SK-N-SH treated with all-trans-retinoic acid at 6 μM for 48 hours (cell line): Measurements from ENCODE around the gene CSF3R.

Source experiments
- ARNTL ChIP-seq: fragments of 450-650 bp; formaldehyde crosslinking; IDR thresholded peaks from 2 replicates; pipeline ENCODE4 v1.5.0; 2020; ENCODE audit warnings: low read depth, mild to moderate bottlenecking, moderate library complexity, borderline replicate concordance
- ESRRG ChIP-seq: fragments of 250-450 bp; sonication (Bioruptor Pico); IDR thresholded peaks from 2 replicates; pipeline ENCODE4 v1.6.1; 2021; ENCODE audit warnings: mild to moderate bottlenecking
- OSR1 ChIP-seq: fragments of 250-450 bp; sonication (Bioruptor Pico); IDR thresholded peaks from 2 replicates; pipeline ENCODE4 v1.8.0; 2022; ENCODE audit warnings: moderate library complexity, mild to moderate bottlenecking, inconsistent platforms
- PPARA ChIP-seq: fragments of 250-450 bp; sonication (Bioruptor Pico); IDR thresholded peaks from 2 replicates; pipeline ENCODE4 v1.5.0; 2020; ENCODE audit warnings: mild to moderate bottlenecking, borderline replicate concordance
- RARB ChIP-seq: fragments of 250-450 bp; sonication (Bioruptor Pico); IDR thresholded peaks from 2 replicates; pipeline ENCODE4 v1.8.0; 2021; ENCODE audit warnings: mild to moderate bottlenecking, moderate library complexity
- ZFP3 ChIP-seq: fragments of 250-450 bp; sonication (Bioruptor Pico); IDR thresholded peaks from 2 replicates; pipeline ENCODE4 v1.5.0; 2020; ENCODE audit warnings: mild to moderate bottlenecking, moderate library complexity
- ZFP30 ChIP-seq: fragments of 450-650 bp; formaldehyde crosslinking; IDR thresholded peaks from 2 replicates; pipeline ENCODE4 v1.5.0; 2022; ENCODE audit warnings: mild to moderate bottlenecking, moderate library complexity
- ZNF565 ChIP-seq: fragments of 450-650 bp; formaldehyde crosslinking; conservative IDR thresholded peaks from 2 replicates; pipeline ENCODE4 v1.5.0; 2020; ENCODE audit warnings: low read depth, mild to moderate bottlenecking, moderate library complexity
- ZNF8 ChIP-seq: fragments of 450-650 bp; formaldehyde crosslinking; IDR thresholded peaks from 2 replicates; pipeline ENCODE4 v1.5.0; 2020; ENCODE audit warnings: mild to moderate bottlenecking, moderate library complexity
- TF ChIP-seq, protein P1 (sequence below): fragments of 250-450 bp; sonication (Bioruptor Pico); IDR thresholded peaks from 2 replicates; pipeline ENCODE4 v1.8.0; 2020; ENCODE audit warnings: mild to moderate bottlenecking, moderate library complexity, borderline replicate concordance

- no peak for TF ChIP-seq ZFP30
- TF ChIP-seq, protein P1, sequence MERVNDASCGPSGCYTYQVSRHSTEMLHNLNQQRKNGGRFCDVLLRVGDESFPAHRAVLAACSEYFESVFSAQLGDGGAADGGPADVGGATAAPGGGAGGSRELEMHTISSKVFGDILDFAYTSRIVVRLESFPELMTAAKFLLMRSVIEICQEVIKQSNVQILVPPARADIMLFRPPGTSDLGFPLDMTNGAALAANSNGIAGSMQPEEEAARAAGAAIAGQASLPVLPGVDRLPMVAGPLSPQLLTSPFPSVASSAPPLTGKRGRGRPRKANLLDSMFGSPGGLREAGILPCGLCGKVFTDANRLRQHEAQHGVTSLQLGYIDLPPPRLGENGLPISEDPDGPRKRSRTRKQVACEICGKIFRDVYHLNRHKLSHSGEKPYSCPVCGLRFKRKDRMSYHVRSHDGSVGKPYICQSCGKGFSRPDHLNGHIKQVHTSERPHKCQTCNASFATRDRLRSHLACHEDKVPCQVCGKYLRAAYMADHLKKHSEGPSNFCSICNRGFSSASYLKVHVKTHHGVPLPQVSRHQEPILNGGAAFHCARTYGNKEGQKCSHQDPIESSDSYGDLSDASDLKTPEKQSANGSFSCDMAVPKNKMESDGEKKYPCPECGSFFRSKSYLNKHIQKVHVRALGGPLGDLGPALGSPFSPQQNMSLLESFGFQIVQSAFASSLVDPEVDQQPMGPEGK (CRISPR knock-in tag), result no peak
- no peak for TF ChIP-seq PPARA (CRISPR knock-in tag)
- TF ChIP-seq ESRRG (CRISPR knock-in tag), result no peak
- TF ChIP-seq ZFP3 (CRISPR knock-in tag), result no peak
- TF ChIP-seq OSR1 (CRISPR knock-in tag), result no peak
- no peak for TF ChIP-seq ZNF565 (CRISPR knock-in tag)
- no peak for TF ChIP-seq ARNTL (CRISPR knock-in tag)
- TF ChIP-seq ZNF8 (CRISPR knock-in tag), result no peak
- no peak for TF ChIP-seq RARB (CRISPR knock-in tag)
These were observed 4.0 kb upstream of the CSF3R start for GRCh38 chr1:36486439-36487335.
